Measurements from ENCODE around the gene ARFIP1. TPM values are rescaled to one million over a fixed set of nuclear protein-coding genes. Genes with fewer than 3 reads are reported as not detected.
A peak's percentile ranks its signal among the peaks of the same experiment; 100 is the strongest.

The ARFIP1 gene
- total and polyA plus RNA-seq, 8 donors = 9.2 to 20.6 (median 11.3) TPM

DNA sequence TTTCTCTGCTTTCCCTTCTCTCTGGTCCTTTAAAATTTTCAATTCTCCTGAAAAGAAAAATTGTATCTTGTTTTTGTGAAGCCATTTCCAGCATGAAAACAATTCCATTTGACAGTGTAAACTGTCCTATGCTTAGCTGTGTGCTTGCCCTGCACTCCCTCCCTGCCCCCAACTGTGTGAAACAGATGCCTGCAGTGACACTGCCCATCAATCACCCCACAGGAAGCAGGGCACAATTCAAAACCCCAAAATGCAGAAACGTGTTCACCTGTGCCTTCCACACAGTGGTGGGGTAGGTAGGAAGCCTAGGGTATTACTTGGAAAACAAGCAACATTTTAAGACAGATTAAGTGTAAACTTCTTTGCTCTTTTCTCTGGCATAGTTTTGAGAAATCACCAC, 150.1 kb downstream of the ARFIP1 start:
- Histone ChIP-seq H3K27me3 (no peaks in the 10 kb centered on the region), H3K27ac (no peak overlapping the region), H3K4me1 (no peaks in the 10 kb centered on the region), H3K4me3 (no peak overlapping the region), H3K36me3 (no peaks in the 10 kb centered on the region), H3K9me3 (no peaks in the 10 kb centered on the region)
- TF ChIP-seq, protein P1, sequence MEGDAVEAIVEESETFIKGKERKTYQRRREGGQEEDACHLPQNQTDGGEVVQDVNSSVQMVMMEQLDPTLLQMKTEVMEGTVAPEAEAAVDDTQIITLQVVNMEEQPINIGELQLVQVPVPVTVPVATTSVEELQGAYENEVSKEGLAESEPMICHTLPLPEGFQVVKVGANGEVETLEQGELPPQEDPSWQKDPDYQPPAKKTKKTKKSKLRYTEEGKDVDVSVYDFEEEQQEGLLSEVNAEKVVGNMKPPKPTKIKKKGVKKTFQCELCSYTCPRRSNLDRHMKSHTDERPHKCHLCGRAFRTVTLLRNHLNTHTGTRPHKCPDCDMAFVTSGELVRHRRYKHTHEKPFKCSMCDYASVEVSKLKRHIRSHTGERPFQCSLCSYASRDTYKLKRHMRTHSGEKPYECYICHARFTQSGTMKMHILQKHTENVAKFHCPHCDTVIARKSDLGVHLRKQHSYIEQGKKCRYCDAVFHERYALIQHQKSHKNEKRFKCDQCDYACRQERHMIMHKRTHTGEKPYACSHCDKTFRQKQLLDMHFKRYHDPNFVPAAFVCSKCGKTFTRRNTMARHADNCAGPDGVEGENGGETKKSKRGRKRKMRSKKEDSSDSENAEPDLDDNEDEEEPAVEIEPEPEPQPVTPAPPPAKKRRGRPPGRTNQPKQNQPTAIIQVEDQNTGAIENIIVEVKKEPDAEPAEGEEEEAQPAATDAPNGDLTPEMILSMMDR (IDR thresholded peaks at IDR 0.05) = no peak
- no peak for ATAC-seq
- no peak for DNase-seq
- FAIRE-seq = no peak
- WGBS, 2 donors = 48 to 62% methylated on average over 1 of the region's 1 CpG
- intact Hi-C loops (cut with DNase I) = no loop called here

DNA sequence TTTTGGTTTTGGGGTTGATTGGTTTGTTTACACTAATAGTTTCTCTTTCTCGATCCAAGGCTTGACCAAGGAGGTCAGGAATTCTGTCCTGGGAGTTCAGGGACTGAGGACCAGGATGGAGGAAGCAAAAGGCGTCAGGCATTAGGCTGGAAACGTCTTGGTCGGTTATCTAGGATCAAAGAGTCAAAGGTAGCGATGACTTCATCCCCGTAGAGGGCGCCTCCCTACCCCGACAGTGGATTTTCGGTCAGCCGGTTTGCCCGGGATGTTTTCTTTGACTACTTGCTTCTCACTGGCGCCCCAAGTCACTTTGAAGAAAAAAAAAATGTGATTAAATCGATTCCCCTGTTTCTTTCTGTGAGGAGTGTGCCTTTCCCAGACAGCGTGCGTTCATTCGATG, 155.4 kb downstream of the ARFIP1 start:
- Histone ChIP-seq H3K27ac (peak overlapping the region; percentile 62 to 85 (median 75)), H3K4me3 (peak overlapping the region in 2 of 4 donors; percentile 67 to 71), H3K4me1 (no peaks in the 10 kb centered on the region), H3K36me3 (no peaks in the 10 kb centered on the region), H3K27me3 (no peaks in the 10 kb centered on the region), H3K9me3 (no peaks in the 10 kb centered on the region)
- ATAC-seq (peak; percentile 21 to 43 (median 32)), DNase-seq (peak in 3 of 6 donors; percentile 35 to 58 (median 44)), FAIRE-seq (no peak)
- 17 to 23% methylated on average over 16 of the region's 16 CpGs for WGBS, 2 donors
- intact Hi-C loops (cut with DNase I) = no loop called here
- TF ChIP-seq, protein P1 (IDR thresholded peaks at IDR 0.05) = no peak

DNA sequence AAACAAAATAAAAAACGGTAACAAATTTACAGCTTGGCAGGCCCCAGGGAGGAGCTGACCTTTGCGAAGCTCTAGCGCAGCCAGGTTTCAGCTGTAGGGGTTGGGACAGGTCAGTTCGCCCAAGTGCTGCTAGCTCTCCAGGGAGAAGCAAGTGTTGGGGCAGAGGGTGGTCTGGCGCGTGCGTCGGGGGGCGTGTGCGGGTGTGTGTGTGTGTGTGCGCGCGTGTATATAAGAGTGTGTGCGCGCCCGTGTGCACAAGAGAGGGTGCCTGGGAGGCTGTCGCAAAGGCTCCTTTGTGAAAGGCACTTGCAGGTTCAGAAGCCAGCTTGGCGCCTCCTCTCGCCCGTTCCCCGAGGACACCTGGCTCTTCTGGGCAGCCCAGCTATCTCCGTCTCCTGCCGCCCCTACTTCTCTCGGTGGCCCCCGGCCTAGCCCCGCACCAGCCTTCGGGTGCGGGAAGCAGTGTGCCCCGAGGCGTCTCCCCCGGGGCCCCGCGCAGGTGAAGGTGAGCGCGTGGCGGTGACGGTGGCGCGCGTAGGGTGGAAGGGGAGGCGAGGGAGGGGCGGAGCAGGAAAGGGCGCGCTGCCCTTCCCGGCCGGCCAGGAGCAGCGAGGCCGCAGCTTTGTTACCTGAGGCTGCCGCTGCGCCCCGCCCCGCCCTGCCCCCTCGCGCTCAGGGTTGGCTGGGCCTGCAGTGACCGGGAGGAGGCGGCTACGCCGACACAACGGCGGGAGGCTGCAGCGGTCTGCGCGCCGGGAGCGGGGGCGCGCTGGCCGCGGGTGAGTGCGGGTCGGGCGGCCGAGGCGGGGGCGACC, 156.1 kb downstream of the ARFIP1 start, which contains the start of gene FHDC1:
TSS of gene FHDC1 (plus strand) at position 693 of the 815 bp plus-strand sequence. CDS start 6,735 bp downstream, outside the sequence.
- intact Hi-C loops (cut with DNase I) = no loop called here
- FAIRE-seq (no peak), ATAC-seq (peak; percentile 90 to 95 (median 90)), DNase-seq (peak; percentile 82 to 92 (median 87))
- WGBS, 2 donors = 1 to 2% methylated on average over 45 to 75 of the region's 75 CpGs
- H3K9me3 ChIP-seq = no peaks in the 10 kb centered on the region
- TF ChIP-seq, protein P1 (IDR thresholded peaks at IDR 0.05) = no peak
- peak within 1 kb of the TSS; percentile 62 to 85 (median 75) for H3K27ac ChIP-seq
- H3K4me1 ChIP-seq = no peaks in the 10 kb centered on the region
- H3K36me3 ChIP-seq = no peaks in the 10 kb centered on the region
- H3K27me3 ChIP-seq = no peaks in the 10 kb centered on the region
- peak within 1 kb of the TSS; percentile 55 to 74 (median 69) for H3K4me3 ChIP-seq

DNA sequence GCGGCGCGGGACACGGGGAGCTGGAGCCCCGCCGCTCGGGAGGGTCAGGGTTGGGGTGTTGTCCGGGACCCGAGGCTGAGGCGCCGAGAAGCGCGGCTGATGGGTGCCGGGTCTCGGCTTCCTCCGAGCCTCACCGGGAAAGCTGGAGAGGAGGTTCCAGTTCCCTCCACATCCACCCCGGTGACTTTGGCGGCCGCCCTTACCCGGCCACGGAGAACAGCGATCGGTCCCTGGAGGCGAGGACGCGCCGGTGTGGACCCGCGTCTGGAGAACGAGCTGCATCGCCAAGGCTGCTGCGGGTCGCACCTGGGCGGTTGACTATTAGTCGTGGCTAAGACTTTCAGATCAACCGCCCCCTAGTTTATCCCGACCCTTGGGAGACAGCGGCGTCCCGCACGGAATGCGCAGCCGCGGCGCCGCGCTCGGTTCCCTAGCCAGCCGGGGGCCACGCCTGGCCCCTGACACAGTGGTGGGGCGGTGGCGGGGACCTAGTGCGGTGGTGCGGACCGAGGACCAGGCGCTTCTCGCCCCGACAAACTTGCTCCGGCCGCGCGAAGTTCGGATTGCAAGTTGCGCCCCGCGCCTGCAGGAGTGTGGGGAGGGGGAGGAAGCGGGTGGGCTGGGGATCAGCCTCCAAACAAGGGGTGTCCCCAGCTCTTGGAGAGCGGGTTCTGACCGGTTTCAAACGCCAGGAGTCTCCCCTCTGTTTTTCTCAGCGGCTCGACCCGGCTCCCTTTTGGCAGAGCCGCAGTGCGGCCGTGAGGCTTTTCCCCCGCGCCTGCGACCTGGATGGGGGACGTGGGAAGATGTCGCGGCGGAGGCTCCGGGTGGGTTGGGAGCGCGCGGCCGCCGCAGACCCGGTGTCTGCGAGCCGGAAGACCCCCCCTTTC, 156.9 kb downstream of the ARFIP1 start:
- FAIRE-seq = no peak

More for the DNA sequence above, 156.9 kb downstream of the ARFIP1 start:
- peak; percentile 16 to 39 (median 28) for ATAC-seq
- TF ChIP-seq, protein P1 (IDR thresholded peaks at IDR 0.05) = no peak
- peak overlapping the region; percentile 55 to 74 (median 69) for H3K4me3 ChIP-seq
- WGBS, 2 donors = 1% methylated on average over 83 to 93 of the region's 93 CpGs
- DNase-seq = peak; percentile 22 to 85 (median 48)
- H3K27me3 ChIP-seq = no peaks in the 10 kb centered on the region
- H3K27ac ChIP-seq = peak overlapping the region in 2 of 4 donors; percentile 62 to 85
- intact Hi-C loops (cut with DNase I) = no loop called here
- H3K9me3 ChIP-seq = no peaks in the 10 kb centered on the region
- H3K36me3 ChIP-seq = no peaks in the 10 kb centered on the region
- no peaks in the 10 kb centered on the region for H3K4me1 ChIP-seq
